IgD-negative memory B cell (primary cell): Measurements from ENCODE around the gene DCLK1. TPM values are rescaled to one million over a fixed set of nuclear protein-coding genes. Genes with fewer than 3 reads are reported as not detected.

Experiments used
- H3K27ac Mint-ChIP-seq, 3 donors: one replicate each; pipeline ENCODE4 v1.8.0; 2020 to 2022; ENCODE audit warnings: mild to moderate bottlenecking in 3 of 3, mixed read lengths in 3 of 3, moderate library complexity in 1 of 3
- H3K27me3 Mint-ChIP-seq: one replicate; pipeline ENCODE4 v1.8.0; 2021; ENCODE audit warnings: mixed read lengths
- H3K36me3 Mint-ChIP-seq: one replicate; pipeline ENCODE4 v1.8.0; 2020; ENCODE audit warnings: mild to moderate bottlenecking, mixed read lengths
- H3K4me1 Mint-ChIP-seq, 3 donors: one replicate each; pipeline ENCODE4 v1.8.0; 2020 to 2022; ENCODE audit warnings: mixed read lengths in 3 of 3, mild to moderate bottlenecking in 1 of 3
- H3K4me3 Mint-ChIP-seq, 4 donors: one replicate each; pipeline ENCODE4 v1.8.0; 2020 to 2022; ENCODE audit warnings: mild to moderate bottlenecking in 4 of 4, mixed read lengths in 4 of 4, moderate library complexity in 3 of 4
- H3K9me3 Mint-ChIP-seq, 3 donors: one replicate each; pipeline ENCODE4 v1.8.0; 2020 to 2021; ENCODE audit warnings: mixed read lengths in 3 of 3, mild to moderate bottlenecking in 1 of 3
- polyA plus RNA-seq: library from polyadenylated mRNA; unstranded; fragments of 300-500 nt; fragmentation: Illumina TruSeq; gene quantifications from one replicate; pipeline ENCODE4 v1.2.3, GENCODE V29; 2021

The DCLK1 gene
- polyA plus RNA-seq, 1 donor from 2014 or later = not detected

DNA sequence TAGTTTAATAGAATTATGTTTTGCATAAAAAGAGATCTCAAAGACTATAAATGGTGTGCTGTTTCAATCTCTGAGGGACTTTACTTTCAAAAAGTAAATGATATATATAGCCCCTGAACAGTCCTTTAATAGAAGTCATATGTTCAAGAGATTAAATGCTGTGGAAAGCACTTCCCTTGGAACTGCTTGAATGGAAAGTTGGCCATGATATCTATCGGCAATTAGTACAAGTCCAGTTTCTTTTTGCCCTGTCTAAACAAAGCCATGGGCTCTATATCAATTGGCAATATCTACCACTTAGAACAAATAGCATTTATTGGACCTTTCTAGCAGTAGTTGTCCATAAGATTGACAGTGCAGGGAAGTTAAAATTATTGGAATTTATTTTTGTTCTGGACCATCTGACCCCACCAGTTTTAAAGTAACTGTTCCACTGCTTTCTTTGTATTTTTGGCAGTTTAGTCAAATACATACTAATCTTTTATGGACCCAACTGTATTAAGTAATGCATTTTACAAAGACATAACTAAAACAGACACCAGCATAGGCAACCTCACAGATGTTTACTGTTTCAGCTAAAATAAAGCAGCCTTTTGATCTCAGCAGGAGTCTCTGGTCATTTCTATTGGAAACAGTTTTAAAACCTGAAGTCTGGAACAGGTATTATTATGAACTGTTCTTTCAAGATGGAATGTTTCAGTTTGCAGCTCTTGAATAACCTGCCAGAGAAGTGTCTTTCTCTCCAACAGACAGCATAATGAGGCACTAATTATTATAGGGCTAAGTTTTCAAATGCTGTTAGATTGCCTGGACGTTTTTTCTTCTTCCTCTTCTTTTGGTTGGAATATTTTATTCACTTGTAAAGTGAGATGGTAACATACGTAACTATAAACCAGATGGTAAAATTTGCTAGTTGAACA, 282.6 kb downstream of the DCLK1 start:
- Mint-ChIP-seq H3K4me3 (no peak overlapping the region), H3K27me3 (no peaks in the 10 kb centered on the region), H3K9me3 (peaks cover 0 to 4% (median 2%) of the 10 kb centered on the region in 3 donors), H3K4me1 (no peaks in the 10 kb centered on the region), H3K36me3 (peaks cover 1% of the 10 kb centered on the region), H3K27ac (no peak overlapping the region)

DNA sequence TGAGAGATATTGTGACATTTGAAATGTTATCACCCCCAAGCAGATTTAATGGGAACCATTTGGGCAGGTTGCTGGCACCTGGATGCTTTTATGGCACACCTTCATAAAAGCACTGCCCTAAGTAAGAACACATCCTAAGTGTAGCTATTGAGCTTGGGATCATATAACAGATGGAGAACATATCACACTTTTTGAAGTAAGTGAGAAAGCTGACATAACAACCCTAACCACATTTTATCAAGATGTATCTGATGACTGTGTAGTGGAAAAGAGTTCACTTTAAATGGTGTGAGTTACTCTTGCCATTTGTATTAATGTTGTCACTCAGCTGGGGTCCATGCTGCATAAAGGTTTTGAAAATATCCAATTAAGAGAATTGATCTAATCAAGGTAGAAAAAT, 287.9 kb downstream of the DCLK1 start:
- H3K4me1 Mint-ChIP-seq = no peaks in the 10 kb centered on the region
- peaks cover 1% of the 10 kb centered on the region for H3K36me3 Mint-ChIP-seq
- no peaks in the 10 kb centered on the region for H3K9me3 Mint-ChIP-seq
- H3K27me3 Mint-ChIP-seq = no peaks in the 10 kb centered on the region
- H3K27ac Mint-ChIP-seq = no peak overlapping the region
- no peak overlapping the region for H3K4me3 Mint-ChIP-seq

DNA sequence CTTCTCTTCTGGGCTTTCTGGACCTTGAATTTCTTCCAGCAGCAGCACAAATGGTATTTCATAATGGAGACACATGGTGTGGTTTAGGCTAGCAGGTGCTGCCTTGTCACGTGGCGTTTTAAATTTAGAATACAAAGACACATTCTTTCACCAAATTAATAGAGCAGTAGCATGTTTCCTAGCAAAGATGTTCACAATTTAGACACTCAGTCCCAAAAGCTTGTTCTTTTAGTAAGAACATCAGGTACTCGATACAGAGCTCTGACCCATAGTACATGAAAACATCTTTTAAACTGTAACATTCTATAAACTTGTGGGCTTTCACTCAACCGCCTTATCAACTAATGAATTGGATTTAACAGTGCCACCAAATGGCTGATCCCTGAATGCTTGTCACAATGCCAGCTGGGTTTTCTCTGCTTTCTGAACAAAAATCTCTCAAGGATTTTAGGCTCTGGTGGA, 290.1 kb downstream of the DCLK1 start:
- no peaks in the 10 kb centered on the region for H3K4me1 Mint-ChIP-seq
- no peaks in the 10 kb centered on the region for H3K9me3 Mint-ChIP-seq
- no peaks in the 10 kb centered on the region for H3K27me3 Mint-ChIP-seq
- H3K4me3 Mint-ChIP-seq = no peak overlapping the region
- H3K27ac Mint-ChIP-seq = no peak overlapping the region
- H3K36me3 Mint-ChIP-seq = peaks cover 1% of the 10 kb centered on the region

DNA sequence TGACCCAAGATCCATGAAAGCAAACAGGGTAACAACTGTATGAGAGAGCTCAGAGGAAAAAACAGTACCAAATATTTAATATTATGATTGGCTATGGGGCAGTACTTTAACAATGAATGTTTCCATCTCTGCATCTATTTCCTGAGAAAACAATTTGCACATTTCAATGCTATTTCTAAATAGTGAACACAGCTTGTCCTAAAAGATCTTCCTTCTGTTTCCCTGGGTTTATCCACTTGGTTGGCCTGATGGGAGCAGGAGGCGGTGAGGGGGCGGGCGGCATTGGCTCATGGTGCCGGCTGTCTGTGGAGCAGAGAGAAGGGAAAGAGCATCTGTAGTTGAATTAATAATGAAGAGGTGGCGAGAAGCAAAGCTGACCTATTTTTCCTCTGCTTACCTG, 291.4 kb downstream of the DCLK1 start:
- peaks cover 1% of the 10 kb centered on the region for H3K36me3 Mint-ChIP-seq
- no peaks in the 10 kb centered on the region for H3K9me3 Mint-ChIP-seq
- no peak overlapping the region for H3K27ac Mint-ChIP-seq
- H3K4me3 Mint-ChIP-seq = no peak overlapping the region
- no peaks in the 10 kb centered on the region for H3K27me3 Mint-ChIP-seq
- H3K4me1 Mint-ChIP-seq = no peaks in the 10 kb centered on the region

DNA sequence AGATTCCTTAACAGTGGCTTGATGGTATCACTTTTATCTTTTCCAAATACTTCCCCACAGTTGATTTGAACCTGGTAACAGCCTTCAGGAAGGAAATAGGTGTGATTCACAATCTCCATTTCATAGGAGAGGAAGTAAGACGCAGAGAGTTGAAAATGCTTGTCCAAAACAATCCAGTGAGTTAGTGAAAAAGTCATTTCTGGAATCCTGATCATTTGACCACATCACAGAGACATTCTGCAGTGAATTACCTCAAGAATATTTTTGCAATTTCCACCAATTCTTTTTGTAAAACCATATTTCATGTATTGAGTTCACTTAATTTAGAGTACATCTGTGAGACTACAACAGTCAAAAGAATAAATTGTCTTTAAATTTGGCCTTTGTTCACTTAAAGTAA, 292.8 kb downstream of the DCLK1 start:
- Mint-ChIP-seq H3K27ac (no peak overlapping the region), H3K36me3 (peaks cover 1% of the 10 kb centered on the region), H3K27me3 (no peaks in the 10 kb centered on the region), H3K4me3 (no peak overlapping the region), H3K9me3 (no peaks in the 10 kb centered on the region), H3K4me1 (no peaks in the 10 kb centered on the region)

DNA sequence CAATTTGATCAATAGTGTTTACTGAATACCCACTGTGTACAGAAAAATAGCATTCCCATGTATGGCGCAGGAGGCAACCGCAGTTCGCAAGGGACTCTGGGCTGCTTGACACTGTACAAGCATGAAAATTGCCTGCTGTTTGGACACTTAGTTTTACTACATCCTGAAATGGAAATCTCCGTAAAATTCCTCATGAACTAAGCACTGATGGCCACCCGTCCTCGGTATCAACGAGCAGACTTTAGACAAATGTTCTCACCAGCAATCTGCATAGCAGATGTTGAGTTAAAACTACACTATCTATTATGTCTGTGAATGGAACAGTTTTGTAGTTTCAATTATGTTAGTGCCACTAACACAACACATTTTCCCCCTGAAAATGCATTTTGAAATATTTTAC, 294.7 kb downstream of the DCLK1 start:
- Mint-ChIP-seq H3K36me3 (no peaks in the 10 kb centered on the region), H3K27ac (no peak overlapping the region), H3K27me3 (peaks cover 2% of the 10 kb centered on the region), H3K9me3 (peaks cover 0 to 4% (median 0%) of the 10 kb centered on the region in 3 donors), H3K4me3 (no peak overlapping the region), H3K4me1 (no peaks in the 10 kb centered on the region)

DNA sequence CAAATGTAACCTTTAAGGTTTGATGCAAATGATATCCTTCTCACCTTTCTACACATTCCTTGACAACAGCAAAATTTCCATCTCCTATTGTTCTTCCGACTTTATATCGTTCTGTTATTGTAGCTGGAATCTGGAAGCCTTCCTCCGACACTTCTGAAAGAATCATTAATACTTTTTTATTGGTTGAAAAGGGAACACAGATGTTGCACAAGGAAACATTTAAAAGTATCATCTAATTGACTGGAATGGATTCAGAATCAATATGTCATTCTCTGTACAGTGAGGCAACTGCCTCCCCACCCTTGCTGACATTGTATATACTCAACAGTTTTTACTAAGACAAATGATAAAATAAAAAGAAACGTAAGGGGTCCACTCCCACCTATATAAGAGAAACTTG, 295.2 kb downstream of the DCLK1 start:
- no peak overlapping the region for H3K27ac Mint-ChIP-seq
- H3K4me1 Mint-ChIP-seq = no peaks in the 10 kb centered on the region
- H3K4me3 Mint-ChIP-seq = no peak overlapping the region
- peaks cover 0 to 4% (median 0%) of the 10 kb centered on the region in 3 donors for H3K9me3 Mint-ChIP-seq
- H3K27me3 Mint-ChIP-seq = peaks cover 2% of the 10 kb centered on the region
- H3K36me3 Mint-ChIP-seq = no peaks in the 10 kb centered on the region

DNA sequence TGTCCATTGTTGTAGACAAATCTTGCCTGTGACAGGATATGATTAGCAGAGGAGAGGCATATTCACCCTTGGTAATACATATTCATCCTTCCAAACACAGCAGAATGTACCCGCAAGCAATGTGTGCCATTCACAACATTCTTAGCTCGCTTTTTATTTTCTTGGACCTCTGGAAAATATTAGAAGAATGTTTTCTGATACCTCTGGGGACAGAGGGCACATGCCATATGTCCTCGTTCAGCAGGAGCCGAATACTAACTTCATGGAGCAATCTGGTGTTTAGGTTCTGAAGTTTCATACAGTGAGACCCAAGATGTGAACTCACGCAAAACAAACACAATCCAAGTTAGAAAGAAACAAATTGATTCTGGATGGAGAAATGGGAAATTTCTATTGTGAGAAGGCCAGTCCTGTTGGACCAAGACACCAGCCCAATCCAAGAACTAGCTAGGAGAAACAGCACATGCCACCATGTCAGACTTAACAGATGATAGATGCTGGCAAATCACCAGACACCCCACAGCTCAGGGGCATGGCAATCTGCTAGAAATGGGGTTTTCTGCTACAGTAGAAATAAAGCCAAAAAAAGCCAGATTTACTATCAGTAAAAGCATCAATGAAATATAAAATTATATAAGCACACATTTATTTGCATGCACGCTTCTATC, 297.4 kb downstream of the DCLK1 start:
- no peak overlapping the region for H3K27ac Mint-ChIP-seq
- H3K36me3 Mint-ChIP-seq = no peaks in the 10 kb centered on the region
- H3K4me3 Mint-ChIP-seq = no peak overlapping the region
- H3K27me3 Mint-ChIP-seq = peaks cover 2% of the 10 kb centered on the region
- H3K9me3 Mint-ChIP-seq = peaks cover 0 to 4% (median 0%) of the 10 kb centered on the region in 3 donors
- no peaks in the 10 kb centered on the region for H3K4me1 Mint-ChIP-seq

DNA sequence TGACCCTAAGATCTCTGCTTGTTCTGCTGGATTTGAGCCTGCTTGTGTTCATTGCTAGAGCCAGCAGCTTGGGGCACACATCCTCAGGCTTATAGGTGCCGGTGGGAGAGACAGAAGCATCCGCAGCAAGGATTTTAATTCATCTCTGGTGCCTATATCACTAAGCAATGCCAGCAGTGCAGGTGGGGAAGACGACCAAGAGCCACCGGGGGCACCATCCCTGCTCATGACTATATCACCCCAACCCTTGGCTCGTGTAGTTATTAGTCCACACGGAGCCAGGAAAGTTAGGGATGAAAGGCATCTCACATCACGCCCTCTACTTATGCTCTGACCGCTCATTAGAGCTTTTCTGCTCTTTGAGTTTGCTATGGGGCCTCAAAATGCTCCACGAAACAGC, 298.2 kb downstream of the DCLK1 start:
- Mint-ChIP-seq H3K4me1 (no peaks in the 10 kb centered on the region), H3K27ac (no peak overlapping the region), H3K9me3 (peaks cover 0 to 4% (median 0%) of the 10 kb centered on the region in 3 donors), H3K27me3 (peaks cover 2% of the 10 kb centered on the region), H3K36me3 (no peaks in the 10 kb centered on the region), H3K4me3 (no peak overlapping the region)

DNA sequence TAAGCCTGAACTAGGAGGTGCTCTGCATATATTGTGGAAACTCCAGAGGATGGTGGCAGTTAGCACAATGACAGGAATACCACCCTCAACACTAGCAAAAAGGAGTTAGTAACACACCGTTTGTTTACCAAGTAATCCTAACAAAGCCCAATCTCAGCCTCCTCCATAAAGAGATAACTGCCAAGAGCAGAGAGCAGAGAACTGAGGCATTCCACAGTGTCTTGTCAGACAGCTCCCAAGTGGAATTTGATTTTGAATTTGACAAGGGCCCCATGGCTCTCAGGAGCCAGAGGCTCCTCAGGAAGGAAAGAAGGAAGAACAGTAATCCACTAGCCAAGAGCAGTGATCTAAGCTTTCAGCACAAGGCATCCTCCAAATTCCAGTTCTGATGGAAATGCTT, 298.6 kb downstream of the DCLK1 start:
- Mint-ChIP-seq H3K36me3 (no peaks in the 10 kb centered on the region), H3K9me3 (peaks cover 0 to 4% (median 2%) of the 10 kb centered on the region in 3 donors), H3K27me3 (peaks cover 2% of the 10 kb centered on the region), H3K4me1 (no peaks in the 10 kb centered on the region), H3K27ac (no peak overlapping the region), H3K4me3 (no peak overlapping the region)

DNA sequence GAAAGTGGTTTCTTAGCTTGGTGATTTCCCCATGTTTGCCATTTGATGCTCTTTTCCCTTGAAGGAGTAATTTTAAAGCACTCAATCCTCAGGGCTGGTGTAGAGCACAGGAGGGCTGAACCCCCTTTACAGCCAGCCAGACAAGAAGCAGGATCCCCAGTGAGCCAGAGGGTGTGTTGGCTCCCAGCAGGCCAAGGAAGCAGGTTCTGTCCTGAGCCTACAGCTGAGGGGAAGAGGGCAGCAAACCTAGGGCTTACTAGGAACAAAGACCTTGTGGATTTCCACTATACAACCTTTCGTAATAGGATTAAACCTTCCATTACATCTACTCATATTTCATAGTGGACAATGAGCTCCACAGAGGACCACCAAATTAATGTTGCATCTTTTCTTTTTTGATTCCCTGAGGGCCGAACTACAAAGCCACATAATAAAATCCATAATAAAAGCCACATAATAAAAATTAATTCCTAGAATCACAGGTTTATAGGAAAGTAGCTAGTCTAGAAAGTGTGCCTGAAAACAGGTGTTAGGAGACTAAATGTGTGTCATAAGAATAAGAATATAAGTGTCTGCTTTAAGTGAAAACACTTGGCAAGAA, 300.2 kb downstream of the DCLK1 start:
- H3K27ac Mint-ChIP-seq = no peak overlapping the region
- H3K27me3 Mint-ChIP-seq = peaks cover 2% of the 10 kb centered on the region
- no peaks in the 10 kb centered on the region for H3K36me3 Mint-ChIP-seq
- H3K9me3 Mint-ChIP-seq = peaks cover 0 to 4% (median 4%) of the 10 kb centered on the region in 3 donors
- no peaks in the 10 kb centered on the region for H3K4me1 Mint-ChIP-seq
- no peak overlapping the region for H3K4me3 Mint-ChIP-seq

DNA sequence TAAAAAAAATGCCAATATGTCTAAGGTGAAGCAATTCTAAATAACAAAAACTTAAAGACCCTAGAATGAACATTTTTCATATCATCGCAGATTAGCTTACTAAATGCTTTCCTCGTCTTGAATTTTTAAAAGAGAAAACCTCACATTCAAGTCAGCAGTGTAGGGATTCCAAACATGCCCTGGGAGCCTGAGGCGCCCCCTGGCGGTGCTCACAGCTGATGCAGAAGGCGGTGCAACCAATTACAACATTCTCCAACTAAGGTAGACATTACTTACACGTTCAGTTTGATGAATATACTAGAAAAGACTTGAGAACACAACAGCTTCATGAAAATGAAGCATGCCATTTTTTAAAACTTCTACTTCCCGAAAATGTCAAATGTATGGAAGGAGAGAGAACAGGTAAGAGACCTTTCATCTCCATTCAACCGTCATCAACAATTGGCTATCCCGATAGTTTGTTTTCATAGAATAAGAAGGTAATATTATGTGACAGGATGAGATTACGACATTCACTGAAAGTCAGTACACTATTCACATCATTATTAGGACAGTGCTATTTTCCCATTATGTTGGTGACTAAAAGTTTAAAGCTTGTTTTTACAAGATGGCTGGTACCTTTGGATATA, 304.4 kb downstream of the DCLK1 start:
- no peak overlapping the region for H3K27ac Mint-ChIP-seq
- H3K4me3 Mint-ChIP-seq = no peak overlapping the region
- H3K4me1 Mint-ChIP-seq = no peaks in the 10 kb centered on the region

DNA sequence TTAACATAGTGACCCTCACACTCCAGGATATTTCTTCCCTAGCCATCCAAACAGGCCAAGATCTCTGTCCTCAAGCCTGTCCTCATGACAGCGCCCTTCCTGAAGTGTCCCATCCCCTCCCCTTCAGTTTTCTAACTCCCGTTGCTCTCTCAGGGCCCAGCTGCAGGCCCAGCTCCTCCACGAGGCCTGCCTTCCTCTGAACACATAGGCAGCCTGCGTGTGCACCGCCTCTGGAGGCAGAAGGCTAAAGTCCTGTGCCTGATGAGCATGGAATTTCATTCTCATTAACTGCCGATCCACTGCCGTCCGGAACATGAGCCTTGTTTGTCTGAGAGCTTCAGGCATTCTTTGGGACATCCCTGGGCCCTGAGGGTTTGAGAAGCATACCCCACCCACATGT, 306.4 kb downstream of the DCLK1 start:
- H3K27me3 Mint-ChIP-seq = no peaks in the 10 kb centered on the region
- peaks cover 0 to 8% (median 4%) of the 10 kb centered on the region in 3 donors for H3K9me3 Mint-ChIP-seq
- no peaks in the 10 kb centered on the region for H3K36me3 Mint-ChIP-seq
- no peak overlapping the region for H3K4me3 Mint-ChIP-seq
- H3K4me1 Mint-ChIP-seq = no peaks in the 10 kb centered on the region
- no peak overlapping the region for H3K27ac Mint-ChIP-seq

More for the DNA sequence above, 304.4 kb downstream of the DCLK1 start:
- H3K27me3 Mint-ChIP-seq = no peaks in the 10 kb centered on the region
- peaks cover 0 to 8% (median 4%) of the 10 kb centered on the region in 3 donors for H3K9me3 Mint-ChIP-seq
- H3K36me3 Mint-ChIP-seq = no peaks in the 10 kb centered on the region

DNA sequence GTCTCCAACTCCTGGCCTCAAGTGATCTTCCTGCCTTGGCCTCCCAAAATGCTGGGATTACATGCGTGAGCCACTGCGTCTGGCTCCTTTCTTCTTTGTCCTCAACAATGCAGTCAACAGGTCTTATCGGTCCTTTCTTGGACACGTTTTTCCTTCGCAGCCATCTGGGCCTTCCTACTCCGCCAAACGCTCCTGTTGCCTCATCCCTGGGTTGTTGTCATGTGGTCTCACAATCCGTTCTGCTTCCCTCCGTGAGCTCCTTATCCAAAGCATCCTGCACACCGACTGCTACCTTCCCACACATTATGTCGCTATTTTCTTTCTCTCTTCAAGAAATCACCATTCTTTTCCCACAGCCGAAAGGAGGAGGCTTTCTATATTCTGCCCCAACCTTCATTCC, 306.8 kb downstream of the DCLK1 start:
- Mint-ChIP-seq H3K9me3 (peaks cover 0 to 8% (median 4%) of the 10 kb centered on the region in 3 donors), H3K36me3 (no peaks in the 10 kb centered on the region), H3K27me3 (no peaks in the 10 kb centered on the region), H3K4me3 (no peak overlapping the region), H3K27ac (no peak overlapping the region), H3K4me1 (no peaks in the 10 kb centered on the region)

DNA sequence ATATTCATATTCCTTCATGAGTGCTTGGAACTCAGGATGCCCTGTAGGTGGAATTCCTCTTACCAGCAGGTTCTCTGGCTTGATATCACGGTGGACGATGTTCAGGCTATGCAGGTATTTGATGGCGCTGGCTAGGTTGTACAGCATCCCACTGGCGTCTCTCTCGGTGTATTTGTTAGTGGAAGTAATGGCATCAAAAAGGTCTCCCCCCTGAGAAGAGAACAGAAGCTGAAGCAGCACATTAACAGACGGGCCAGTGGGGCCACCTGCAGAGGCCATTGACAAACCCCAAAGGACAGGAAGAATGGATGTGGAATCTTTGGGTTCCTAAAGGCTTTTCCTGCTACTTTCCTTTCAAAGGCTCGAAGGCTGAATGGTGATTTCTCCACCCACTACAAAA, 308.5 kb downstream of the DCLK1 start:
- Mint-ChIP-seq H3K27me3 (no peaks in the 10 kb centered on the region), H3K36me3 (no peaks in the 10 kb centered on the region), H3K4me3 (no peak overlapping the region), H3K9me3 (peaks cover 0 to 7% (median 4%) of the 10 kb centered on the region in 3 donors), H3K27ac (no peak overlapping the region), H3K4me1 (no peaks in the 10 kb centered on the region)
